ENCODE data around the gene MCM3AP.

MCM3AP gene

DNA sequence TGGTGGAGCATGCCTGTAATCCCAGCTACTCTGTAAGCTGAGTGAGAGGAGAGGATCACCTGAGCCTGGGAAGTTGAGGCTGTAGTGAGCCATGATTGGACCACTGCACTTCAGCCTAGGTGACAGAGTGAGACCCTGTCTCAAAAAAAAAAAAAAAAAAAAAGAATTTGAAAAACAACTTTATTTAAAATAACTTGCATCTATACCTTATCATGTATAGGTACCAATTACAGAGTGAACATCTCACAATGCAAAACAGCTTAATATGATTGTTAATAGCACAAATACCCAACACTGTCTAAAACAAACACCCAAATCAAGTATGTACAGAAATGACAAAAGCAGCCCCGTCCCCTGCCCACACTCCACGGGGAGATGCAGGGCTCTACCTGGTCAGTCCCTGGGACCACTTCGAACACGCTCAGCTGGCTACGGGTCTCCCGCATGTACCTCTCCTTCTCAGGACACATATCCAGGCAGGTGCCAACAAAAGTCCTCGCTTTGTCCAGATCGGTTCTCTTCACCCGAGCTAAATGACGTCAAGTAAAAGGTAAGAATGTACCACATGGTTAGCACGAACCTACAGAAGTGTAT is 10.5 kb downstream of the MCM3AP start:
- in situ Hi-C loops (cut with MboI; ENCODE audit: low sequenced_read_pairs), result no loop called here

DNA sequence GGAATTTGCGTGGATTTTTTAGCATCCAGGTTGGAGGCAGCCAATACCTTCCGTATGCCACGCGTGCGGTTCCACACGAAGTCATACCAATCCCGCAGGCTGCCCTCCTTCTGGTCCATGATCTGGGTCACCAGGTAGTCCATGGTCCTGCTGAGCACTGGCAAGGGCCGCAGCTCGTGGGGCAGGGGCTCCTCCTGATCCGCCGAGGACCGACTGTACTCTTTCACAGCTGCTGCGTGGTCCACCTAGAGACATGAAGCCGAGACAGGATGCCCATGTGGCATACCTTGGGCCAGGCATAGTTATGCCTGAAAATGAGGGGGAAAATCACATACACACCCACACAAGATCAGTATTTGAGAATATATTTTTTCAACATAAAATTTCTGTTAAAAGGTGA is 12.1 kb downstream of the MCM3AP start:
- in situ Hi-C loops (cut with MboI; ENCODE audit: low sequenced_read_pairs), result no loop called here

DNA sequence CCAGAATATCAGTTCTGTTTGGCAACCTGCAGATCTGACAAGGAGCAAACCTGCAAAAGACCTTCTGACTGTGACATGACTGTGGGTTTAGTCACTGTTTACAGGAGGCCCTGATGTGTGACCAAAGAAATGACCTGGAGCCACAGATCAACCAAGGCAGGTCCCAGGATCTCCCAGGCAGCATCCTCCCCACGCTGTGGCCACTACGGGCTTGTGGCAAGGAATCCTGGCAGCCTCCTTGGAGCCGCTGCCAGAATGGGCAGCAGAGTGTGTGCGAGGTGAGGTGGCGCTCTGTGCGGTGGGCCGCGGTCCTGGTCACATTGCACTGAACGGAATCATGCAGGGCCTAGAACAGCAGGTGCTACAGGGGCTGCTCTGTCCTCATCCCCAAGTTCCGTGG is 15.9 kb downstream of the MCM3AP start:
- in situ Hi-C loops (cut with MboI; ENCODE audit: low sequenced_read_pairs), result no loop called here

- in situ Hi-C loops (cut with MboI; ENCODE audit: low sequenced_read_pairs), result no loop called here
These were observed 17.0 kb downstream of the MCM3AP start for GRCh38 chr21:46268371-46268770.

- in situ Hi-C loops (cut with MboI; ENCODE audit: low sequenced_read_pairs), result no loop called here
These were observed 18.5 kb downstream of the MCM3AP start for GRCh38 chr21:46266946-46267345.

DNA sequence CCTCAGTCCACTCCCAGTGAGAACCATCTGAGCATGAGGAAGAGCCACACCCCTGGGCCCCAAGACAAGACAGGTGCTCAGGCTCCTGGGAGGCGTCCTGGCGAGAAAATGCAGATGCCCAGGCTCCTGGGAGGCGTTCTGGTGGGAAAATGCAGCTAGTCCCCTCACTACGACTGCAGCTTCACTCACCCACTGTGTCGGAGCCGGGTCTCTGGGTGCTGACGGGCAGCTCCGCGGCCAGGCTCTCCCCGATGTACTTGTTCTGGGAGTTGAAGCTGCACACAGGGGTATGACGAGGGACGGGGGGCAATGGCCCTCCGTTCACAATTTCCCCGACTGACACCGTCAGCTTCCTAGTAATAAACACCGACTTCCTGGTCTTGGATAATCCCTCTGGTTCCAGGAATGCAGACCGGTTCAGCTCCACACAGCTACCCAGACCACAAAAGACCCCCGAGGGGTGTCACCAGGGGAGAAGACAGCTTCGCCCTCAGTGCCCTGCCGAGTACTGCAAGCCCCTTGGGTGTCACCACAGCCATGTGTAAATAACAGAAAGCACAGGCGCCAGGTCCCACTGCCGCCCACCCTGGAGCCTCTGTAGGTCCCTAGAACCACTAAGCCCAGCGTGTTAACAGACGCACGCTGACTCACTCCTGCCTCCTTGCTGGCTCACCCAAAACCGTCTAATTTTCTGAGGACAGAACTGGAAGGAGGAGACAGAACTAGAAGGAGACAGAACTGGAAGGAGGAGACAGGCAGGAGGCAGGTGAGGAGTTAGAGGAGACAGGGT is 19.5 kb downstream of the MCM3AP start:
- in situ Hi-C loops (cut with MboI; ENCODE audit: low sequenced_read_pairs), result no loop called here

GRCh38 chr21:46264690-46265144 is 20.7 kb downstream of the MCM3AP start:
- in situ Hi-C loops (cut with MboI; ENCODE audit: low sequenced_read_pairs), result no loop called here

- in situ Hi-C loops (cut with MboI; ENCODE audit: low sequenced_read_pairs), result no loop called here
These were observed 21.2 kb downstream of the MCM3AP start for GRCh38 chr21:46264046-46264689.

DNA sequence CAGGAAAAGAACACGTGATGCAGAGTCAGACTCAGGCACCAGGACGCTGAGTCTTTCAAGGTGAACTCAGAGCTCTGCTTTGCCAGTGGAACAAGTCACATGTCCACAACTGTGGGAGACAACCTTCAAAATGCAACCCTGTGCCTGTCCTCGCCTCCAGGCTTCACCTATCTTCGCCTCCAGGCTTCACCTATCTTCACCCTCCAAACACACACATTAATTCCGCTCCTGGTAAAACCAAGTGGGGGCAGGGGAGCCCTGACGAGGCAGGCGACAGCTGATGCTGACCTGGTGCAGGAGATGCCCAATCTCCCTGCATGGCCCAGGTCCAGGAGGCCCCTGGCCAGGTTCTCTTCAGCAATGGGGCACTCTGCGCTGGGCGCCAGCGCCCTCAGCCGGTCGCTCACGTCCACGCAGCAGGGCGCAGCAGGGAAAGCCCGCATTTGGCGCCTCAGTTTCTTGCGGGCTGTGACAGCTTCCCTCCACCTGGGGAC is 28.9 kb downstream of the MCM3AP start:
- in situ Hi-C loops (cut with MboI; ENCODE audit: low sequenced_read_pairs), result no loop called here

DNA sequence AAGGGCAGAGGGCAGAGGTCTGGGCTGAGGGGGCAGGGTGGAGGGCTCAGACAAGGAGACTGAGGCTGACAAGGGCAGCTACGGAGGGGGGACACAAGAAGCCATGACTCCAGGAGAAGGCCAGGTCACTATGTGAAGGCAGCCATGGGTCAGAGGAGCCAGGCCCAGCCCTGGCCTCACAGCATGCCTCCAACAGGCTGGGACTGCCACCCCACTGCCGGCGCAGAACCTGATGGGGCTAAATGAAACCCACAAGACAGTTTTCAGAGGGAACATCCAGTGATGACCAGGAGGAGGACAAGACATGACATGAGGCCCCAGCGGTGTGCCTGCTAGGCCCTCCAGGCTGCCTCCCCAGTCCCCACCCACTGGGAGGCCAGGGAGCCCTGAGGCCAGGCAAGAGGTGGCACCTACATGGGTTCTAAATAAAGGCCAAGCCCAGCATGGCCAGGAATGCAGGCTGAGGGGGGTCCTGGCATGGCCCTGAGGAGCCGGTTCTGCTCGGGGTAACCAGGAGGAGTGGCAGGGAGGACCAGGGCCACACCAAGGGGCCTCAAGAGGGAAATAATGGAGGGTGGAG is 29.6 kb downstream of the MCM3AP start:
- in situ Hi-C loops (cut with MboI; ENCODE audit: low sequenced_read_pairs), result no loop called here

DNA sequence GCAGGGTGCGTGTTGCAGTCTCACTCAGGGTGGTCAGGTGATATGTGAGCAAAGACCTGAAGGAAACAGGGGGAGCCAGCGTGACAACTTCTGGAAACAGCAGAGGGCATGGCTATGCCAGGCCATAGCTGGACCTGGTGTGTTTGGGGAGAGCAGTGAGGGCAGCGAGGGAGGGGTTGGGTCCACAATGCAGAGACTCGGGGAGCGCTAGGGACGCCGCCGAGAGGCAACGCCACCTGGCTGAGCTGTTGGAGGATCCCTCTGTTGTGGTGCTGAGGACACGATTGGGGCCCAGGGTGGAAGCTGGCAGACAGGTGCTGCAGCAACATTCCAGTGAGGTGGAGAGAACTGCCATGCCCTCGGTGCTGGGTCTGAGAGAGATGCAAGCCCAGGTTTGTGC is 30.2 kb downstream of the MCM3AP start:
- in situ Hi-C loops (cut with MboI; ENCODE audit: low sequenced_read_pairs), result no loop called here

- in situ Hi-C loops (cut with MboI; ENCODE audit: low sequenced_read_pairs), result no loop called here
These were observed 31.0 kb downstream of the MCM3AP start for GRCh38 chr21:46254208-46254975.

GRCh38 chr21:46253610-46254124 is 31.7 kb downstream of the MCM3AP start:
- in situ Hi-C loops (cut with MboI; ENCODE audit: low sequenced_read_pairs), result no loop called here

DNA sequence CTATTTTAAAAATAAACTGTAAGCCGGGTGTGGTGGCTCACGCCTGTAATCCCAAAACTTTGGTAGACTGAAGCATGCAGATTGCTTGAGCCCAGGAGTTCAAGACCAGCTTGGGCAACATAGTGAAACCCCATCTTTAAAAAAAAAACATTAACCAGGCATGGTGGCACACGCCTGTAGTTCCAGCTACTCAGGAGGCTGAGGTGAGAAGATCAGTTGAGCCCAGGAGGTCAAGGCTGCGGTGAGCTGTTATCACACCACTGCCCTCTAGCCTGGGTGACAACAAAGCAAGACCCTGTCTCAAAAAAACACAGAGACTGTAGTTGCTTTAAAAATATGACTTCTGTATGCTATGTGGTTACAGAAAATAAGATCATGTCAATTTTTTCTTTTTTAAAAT is 32.6 kb downstream of the MCM3AP start:
- in situ Hi-C loops (cut with MboI; ENCODE audit: low sequenced_read_pairs), result no loop called here

GRCh38 chr21:46250146-46250725 is 35.2 kb downstream of the MCM3AP start:
- in situ Hi-C loops (cut with MboI; ENCODE audit: low sequenced_read_pairs), result no loop called here

- in situ Hi-C loops (cut with MboI; ENCODE audit: low sequenced_read_pairs), result no loop called here
These were observed 36.6 kb downstream of the MCM3AP start for GRCh38 chr21:46248827-46249226.

DNA sequence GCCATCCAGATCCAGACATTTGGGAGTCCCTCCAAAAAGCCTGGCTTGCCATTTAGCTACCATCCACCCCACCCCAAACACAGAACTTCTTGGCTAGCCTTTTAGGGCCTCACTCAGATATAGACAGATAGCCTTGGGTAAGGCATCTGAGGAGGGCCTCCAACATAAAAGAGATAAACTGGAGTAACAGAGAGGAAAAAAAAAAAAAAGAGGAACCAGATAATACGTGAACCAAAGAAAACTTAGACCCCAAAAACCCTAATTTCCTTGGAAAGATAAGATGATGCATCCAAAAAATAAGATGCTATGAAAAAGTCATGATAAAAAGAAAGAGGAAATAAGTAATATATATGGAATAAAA is 37.0 kb downstream of the MCM3AP start:
- in situ Hi-C loops (cut with MboI; ENCODE audit: low sequenced_read_pairs), result no loop called here

DNA sequence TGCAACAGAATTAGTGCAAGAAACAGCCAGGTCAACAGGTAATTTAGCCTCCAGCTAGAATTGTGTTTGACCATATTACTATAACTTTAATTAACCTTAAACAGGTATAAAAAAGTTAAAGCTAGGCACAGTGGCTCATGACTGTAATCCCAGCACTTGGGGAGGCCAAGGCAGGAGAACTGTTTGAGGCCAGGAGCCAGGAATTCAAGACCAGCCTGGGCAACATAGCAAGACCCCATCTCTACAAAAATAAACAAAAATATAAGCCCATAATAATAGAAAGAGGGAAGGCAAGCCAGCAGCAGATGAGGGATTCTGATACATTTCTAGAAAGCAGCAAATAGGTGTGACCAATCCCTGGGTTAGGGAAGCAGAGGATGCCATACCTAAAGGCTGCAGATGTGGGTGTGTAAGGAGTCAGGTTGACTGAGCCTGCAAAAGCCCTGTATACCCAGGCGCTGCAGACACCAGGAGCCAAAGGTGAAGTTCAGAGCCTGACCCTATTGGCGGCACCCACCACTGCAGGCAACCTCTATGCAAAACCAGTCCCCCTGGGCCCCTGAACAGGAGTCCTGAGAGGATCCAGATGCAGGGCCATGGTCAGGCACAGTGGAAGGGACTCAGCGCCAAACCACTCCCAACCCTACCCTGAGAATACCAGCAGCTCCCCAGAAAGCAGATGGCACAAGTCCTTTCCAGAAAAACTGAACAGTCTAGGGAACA is 37.6 kb downstream of the MCM3AP start:
- in situ Hi-C loops (cut with MboI; ENCODE audit: low sequenced_read_pairs), result no loop called here

GRCh38 chr21:46246345-46246744 is 39.1 kb downstream of the MCM3AP start:
- in situ Hi-C loops (cut with MboI; ENCODE audit: low sequenced_read_pairs), result no loop called here

Measured in HL-60/S4 (cell line).